OCI-LY7 (cell line): ENCODE data around the gene C10orf71. TPM values are rescaled to one million over a fixed set of nuclear protein-coding genes. Genes with fewer than 3 reads are reported as not detected.

Experiments used
- BruUV-seq: library from RNA; stranded (reverse); fragments of 400-500 nt; replicated peaks from 2 replicates; lab custom pipeline; 2021; lab: Mats Ljungman, UMichigan
- CTCF ChIA-PET: fragments of 300-600 bp; sonication (Branson Sonifier 250); formaldehyde crosslinking; loops from one replicate; lab custom pipeline; 2022; ENCODE audit warnings: antibody characterized with exemption; ENCODE audit not compliant: unreplicated experiment; lab: Charles Lee
- POLR2A ChIA-PET: fragments of 300-600 bp; sonication (Branson Sonifier 250); formaldehyde crosslinking; loops from one replicate; lab custom pipeline; 2022; ENCODE audit warnings: antibody characterized with exemption; lab: Charles Lee
- DNase-seq: peaks from one replicate; pipeline ENCODE4 v3.0.0-alpha.2; 2015; ENCODE audit warnings: low spot score
- H2AFZ ChIP-seq: fragments of 200-600 bp; sonication (generic), shearing (Covaris generic); 2 replicates; pipeline ENCODE4 v1.6.1; 2014; ENCODE audit warnings: mild to moderate bottlenecking, antibody characterized with exemption, low read length, moderate library complexity
- H3K27ac ChIP-seq: fragments of 200-600 bp; sonication (generic); 2 replicates; pipeline ENCODE4 v1.5.1; 2014; ENCODE audit warnings: mixed run types, low read depth, mild to moderate bottlenecking, moderate library complexity, low read length, inconsistent platforms; ENCODE audit not compliant: poor library complexity, severe bottlenecking
- H3K36me3 ChIP-seq: fragments of 200-600 bp; sonication (generic); 2 replicates; pipeline ENCODE4 v1.6.1; 2014; ENCODE audit warnings: mild to moderate bottlenecking, antibody characterized with exemption, low read length, moderate library complexity, mixed read lengths; ENCODE audit not compliant: insufficient read depth
- H3K4me1 ChIP-seq: fragments of 200-600 bp; sonication (generic); 2 replicates; pipeline ENCODE4 v1.5.1; 2014; ENCODE audit warnings: mild to moderate bottlenecking, low read length; ENCODE audit not compliant: insufficient read depth, poor library complexity, severe bottlenecking
- H3K4me2 ChIP-seq: fragments of 200-600 bp; sonication (generic); 2 replicates; pipeline ENCODE4 v1.6.1; 2014; ENCODE audit warnings: mild to moderate bottlenecking, low read length
- H3K4me3 ChIP-seq: fragments of 200-600 bp; sonication (generic); 2 replicates; pipeline ENCODE4 v1.5.1; 2014; ENCODE audit warnings: mild to moderate bottlenecking, low read depth, low read length; ENCODE audit not compliant: poor library complexity, severe bottlenecking
- H3K79me2 ChIP-seq: fragments of 200-600 bp; sonication (generic); 2 replicates; pipeline ENCODE4 v1.6.1; 2016; ENCODE audit warnings: low read depth, mild to moderate bottlenecking, low read length, moderate library complexity, mixed read lengths; ENCODE audit not compliant: insufficient read depth
- H3K9me2 ChIP-seq: fragments of 200-600 bp; sonication (generic); 2 replicates; pipeline ENCODE4 v1.6.1; 2016; ENCODE audit warnings: mild to moderate bottlenecking, low read length, mixed read lengths; ENCODE audit not compliant: insufficient read depth
- H3K9me3 ChIP-seq: fragments of 200-600 bp; sonication (generic); 2 replicates; pipeline ENCODE4 v1.6.1; 2014; ENCODE audit warnings: mild to moderate bottlenecking, mixed run types, low read length, mixed read lengths
- H4K20me1 ChIP-seq: fragments of 200-600 bp; sonication (generic); 2 replicates; pipeline ENCODE4 v1.6.1; 2014; ENCODE audit warnings: mild to moderate bottlenecking, antibody characterized with exemption, low read length, moderate library complexity, mixed read lengths; ENCODE audit not compliant: insufficient read depth
- CTCF ChIP-seq: fragments of 200-600 bp; sonication (generic); conservative IDR thresholded peaks from 2 replicates; pipeline ENCODE4 v1.5.1; 2014; ENCODE audit warnings: mild to moderate bottlenecking, antibody characterized with exemption, low read length, moderate library complexity, mixed read lengths
- EZH2phosphoT487 ChIP-seq: fragments of 200-600 bp; sonication (generic); IDR thresholded peaks from 2 replicates; pipeline ENCODE4 v1.6.1; 2018; ENCODE audit warnings: low read depth, borderline replicate concordance, mild to moderate bottlenecking, mixed run types, antibody characterized with exemption, low read length, moderate library complexity, mixed read lengths
- intact Hi-C: fragments of 100-400 bp; cut with micrococcal nuclease; formaldehyde crosslinking; loops from one replicate; pipeline ENCODE4 v1.10.0; 2022; ENCODE audit not compliant: unreplicated experiment
- total RNA-seq, 2 experiments: library from RNA; depleted of rRNA in 1 of 2; stranded (reverse); fragments of >200 nt in 1 of 2; shearing (Covaris generic) in 1 of 2; gene quantifications; 2 replicates each; pipeline ENCODE4 v1.2.3, GENCODE V29; 2014 to 2022

The C10orf71 gene
- total RNA-seq, 2 experiments from 2014 or later = 0.06 to 0.08 TPM

GRCh38 chr10:49253340-49253906 is 45.5 kb upstream of the C10orf71 start:
- H3K27ac ChIP-seq = no peak overlapping the region
- ChIA-PET POLR2A (no interaction called here), CTCF (no interaction called here)

DNA sequence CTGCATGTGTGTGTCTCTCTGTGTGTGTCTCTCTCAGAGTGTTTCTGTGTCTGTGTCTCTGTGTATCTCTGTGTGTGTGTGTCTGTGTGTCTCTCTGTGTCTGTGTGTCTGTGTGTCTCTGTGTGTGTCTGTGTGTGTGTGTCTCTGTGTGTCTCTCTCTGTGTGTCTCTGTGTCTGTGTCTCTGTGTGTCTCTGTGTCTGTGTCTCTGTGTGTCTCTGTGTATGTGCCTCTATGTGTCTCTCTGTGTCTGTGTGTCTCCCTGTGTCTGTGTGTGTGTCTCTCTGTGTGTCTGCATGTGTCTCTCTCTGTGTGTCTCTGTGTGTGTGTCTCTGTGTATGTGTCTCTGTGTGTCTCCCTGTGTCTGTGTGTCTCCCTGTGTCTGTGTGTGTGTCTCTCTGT is 44.8 kb upstream of the C10orf71 start:
- no peaks in the 10 kb centered on the region for H4K20me1 ChIP-seq
- H2AFZ ChIP-seq = no peak overlapping the region
- TF ChIP-seq EZH2phosphoT487 (no peak), CTCF (no peak)
- intact Hi-C loops = no loop called here
- ChIA-PET POLR2A (no interaction called here), CTCF (no interaction called here)
- H3K4me1 ChIP-seq = no peaks in the 10 kb centered on the region
- no peaks in the 10 kb centered on the region for H3K79me2 ChIP-seq
- H3K36me3 ChIP-seq = no peaks in the 10 kb centered on the region
- H3K27ac ChIP-seq = no peak overlapping the region
- no peak for DNase-seq
- no peaks in the 10 kb centered on the region for H3K9me3 ChIP-seq
- no peak overlapping the region for H3K4me3 ChIP-seq
- H3K4me2 ChIP-seq = no peak overlapping the region
- no peaks in the 10 kb centered on the region for H3K9me2 ChIP-seq
- no TSS peak for BruUV-seq

More at GRCh38 chr10:49253340-49253906, 45.5 kb upstream of the C10orf71 start:
- Histone ChIP-seq H3K79me2 (no peaks in the 10 kb centered on the region), H4K20me1 (no peaks in the 10 kb centered on the region), H3K9me2 (no peaks in the 10 kb centered on the region), H3K4me1 (no peaks in the 10 kb centered on the region), H3K36me3 (no peaks in the 10 kb centered on the region), H3K9me3 (no peaks in the 10 kb centered on the region), H3K4me3 (no peak overlapping the region), H2AFZ (no peak overlapping the region), H3K4me2 (no peak overlapping the region)
- no TSS peak for BruUV-seq
- TF ChIP-seq CTCF (no peak), EZH2phosphoT487 (no peak)
- intact Hi-C loops = no loop called here
- DNase-seq = no peak

- no peaks in the 10 kb centered on the region for H3K9me3 ChIP-seq
- intact Hi-C loops = no loop called here
- H3K36me3 ChIP-seq = no peaks in the 10 kb centered on the region
- H3K9me2 ChIP-seq = no peaks in the 10 kb centered on the region
- H3K4me1 ChIP-seq = no peaks in the 10 kb centered on the region
- H3K4me2 ChIP-seq = no peak overlapping the region
- H4K20me1 ChIP-seq = no peaks in the 10 kb centered on the region
- no TSS peak for BruUV-seq
- H3K79me2 ChIP-seq = no peaks in the 10 kb centered on the region
- TF ChIP-seq CTCF (no peak), EZH2phosphoT487 (no peak)
- H2AFZ ChIP-seq = no peak overlapping the region
- DNase-seq = no peak
- no peak overlapping the region for H3K27ac ChIP-seq
- ChIA-PET CTCF (no interaction called here), POLR2A (no interaction called here)
- H3K4me3 ChIP-seq = no peak overlapping the region
Observed at GRCh38 chr10:49254556-49255318, 44.2 kb upstream of the C10orf71 start.
